DOHH2 (cell line): ENCODE data around the gene TRIM38.

Source experiments
- CTCF ChIP-seq: fragments of 200-600 bp; sonication (generic); IDR thresholded peaks from one replicate; pipeline ENCODE4 v1.5.1; 2014; ENCODE audit warnings: antibody characterized with exemption, mild to moderate bottlenecking, low read depth, low read length; ENCODE audit not compliant: poor library complexity, severe bottlenecking
- EZH2phosphoT487 ChIP-seq: fragments of 200-600 bp; sonication (generic); IDR thresholded peaks from 2 replicates; pipeline ENCODE4 v1.6.1; 2017; ENCODE audit warnings: borderline replicate concordance, mild to moderate bottlenecking, antibody characterized with exemption, low read length, moderate library complexity, mixed read lengths

GRCh38 chr6:26022132-26022472 is 59.5 kb downstream of the TRIM38 start:
- TF ChIP-seq CTCF: no peak
- no peak for TF ChIP-seq EZH2phosphoT487
